Measurements from ENCODE around the gene TMEM135.
"Not testable (repeated sequence)": the region's sequence is repeated elsewhere in the genome, so short reads cannot be mapped to it uniquely, and the experiment has no call there.

The TMEM135 gene

DNA sequence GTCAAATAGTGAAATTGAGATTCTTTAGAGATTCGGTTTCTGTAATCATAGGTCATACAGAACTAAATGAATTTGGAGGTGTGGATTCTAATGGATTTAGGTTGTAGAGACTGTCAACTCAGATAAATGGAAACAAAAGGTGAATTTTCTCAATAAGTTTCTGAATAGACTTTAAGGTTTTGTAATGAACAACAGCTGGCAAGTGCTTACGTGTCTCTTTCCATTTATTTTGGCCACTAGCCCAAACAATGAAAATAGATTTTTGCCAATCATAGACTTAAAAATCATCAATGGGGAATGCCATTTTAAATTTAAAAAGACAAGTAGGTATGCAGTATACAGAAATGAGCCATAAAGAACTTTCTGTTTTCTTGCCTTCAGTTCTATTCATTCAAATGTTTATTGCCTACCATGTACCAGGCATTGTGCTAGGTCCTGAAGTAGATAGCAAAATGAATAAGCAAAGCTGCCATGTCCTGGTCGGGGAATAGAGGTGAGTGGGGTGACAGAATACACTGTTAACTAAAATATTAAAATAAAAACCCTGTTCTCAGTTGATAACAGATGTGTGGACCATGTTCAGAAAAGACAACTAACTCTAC, 16.9 kb upstream of the TMEM135 start:
- DNase-seq: no peak

DNA sequence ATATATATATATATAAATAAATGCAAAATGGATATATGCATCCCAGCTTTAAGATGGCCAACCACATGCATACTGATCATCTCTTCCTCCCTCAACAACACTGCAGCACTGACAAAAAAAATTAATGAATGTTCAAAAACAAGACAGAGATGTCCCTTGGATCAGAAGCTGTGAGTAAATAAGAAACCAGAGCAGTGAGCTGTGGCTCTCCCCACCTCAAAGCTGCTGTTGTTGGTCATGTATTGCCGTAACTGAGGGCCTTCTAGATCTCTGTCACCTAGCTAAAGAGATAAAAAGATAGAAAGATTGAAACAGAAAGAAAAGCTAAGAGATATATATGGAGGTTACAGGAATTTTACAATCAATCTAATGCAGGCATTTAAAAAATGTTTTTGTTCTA, 15.5 kb upstream of the TMEM135 start:
- no peak for DNase-seq

DNA sequence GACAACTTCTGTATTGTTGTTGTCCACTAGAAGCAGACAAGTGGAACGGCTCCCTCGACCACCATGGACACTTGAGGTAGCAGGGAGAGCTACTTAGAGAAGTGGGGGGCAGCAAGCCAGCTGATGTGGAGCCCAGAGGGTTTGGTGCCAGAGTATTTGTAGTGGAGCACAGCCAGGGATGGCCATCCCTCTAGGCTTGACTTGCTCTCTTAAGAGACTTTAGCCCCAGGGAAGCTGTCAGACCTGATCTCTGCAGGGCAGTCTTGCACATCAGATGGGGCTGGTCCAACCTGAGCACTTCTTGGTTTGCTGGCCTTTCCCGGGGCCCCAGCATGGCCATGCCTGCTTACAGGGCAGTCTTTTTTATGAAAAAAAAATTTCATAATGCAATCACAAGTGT, 15.0 kb upstream of the TMEM135 start:
- no peak for DNase-seq

DNA sequence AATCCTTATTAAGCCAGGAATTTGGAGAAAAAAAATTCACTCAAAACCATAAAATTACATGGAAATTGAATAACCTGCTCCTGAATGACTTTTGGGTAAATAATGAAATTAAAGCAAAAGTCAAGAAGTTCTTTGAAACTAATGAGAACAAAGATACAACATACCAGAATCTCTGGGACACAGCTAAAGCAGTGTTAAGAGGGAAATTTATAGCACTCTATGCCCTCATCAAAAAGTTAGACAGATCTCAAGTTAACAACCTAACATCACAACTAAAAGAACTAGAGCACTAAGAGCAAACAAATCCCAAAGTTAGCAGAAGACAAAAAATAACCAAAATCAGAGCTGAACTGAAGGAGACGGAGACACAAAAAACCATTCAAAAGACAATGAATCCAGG, 11.3 kb upstream of the TMEM135 start:
- DNase-seq: not testable (repeated sequence)

DNA sequence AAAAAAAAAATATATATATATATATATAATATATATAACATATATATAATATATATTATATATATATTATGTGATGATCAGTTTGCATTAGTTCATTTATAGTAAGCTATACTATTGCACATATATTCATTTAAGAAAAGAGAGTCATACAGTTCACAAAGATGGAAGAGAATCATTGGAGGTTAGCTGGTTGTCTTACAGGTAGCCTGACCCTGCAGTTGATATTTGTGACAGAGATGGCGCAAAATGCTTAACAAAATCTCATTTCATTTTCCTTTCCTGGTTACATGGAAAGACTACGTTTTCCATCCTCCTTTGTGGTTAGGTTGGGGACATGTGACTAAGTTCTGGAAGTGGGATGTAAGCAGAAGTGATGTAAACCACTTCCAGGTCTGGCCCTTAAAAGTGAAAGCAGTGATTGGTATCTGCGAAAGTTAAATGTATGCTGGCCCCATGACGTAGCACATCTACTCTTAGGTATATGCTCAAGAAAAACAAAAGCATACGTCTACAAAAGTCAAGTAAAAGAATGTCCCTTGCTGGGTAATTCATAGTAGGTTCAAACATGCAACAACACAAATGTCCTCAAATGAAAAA, 7.2 kb upstream of the TMEM135 start:
- no peak for DNase-seq

DNA sequence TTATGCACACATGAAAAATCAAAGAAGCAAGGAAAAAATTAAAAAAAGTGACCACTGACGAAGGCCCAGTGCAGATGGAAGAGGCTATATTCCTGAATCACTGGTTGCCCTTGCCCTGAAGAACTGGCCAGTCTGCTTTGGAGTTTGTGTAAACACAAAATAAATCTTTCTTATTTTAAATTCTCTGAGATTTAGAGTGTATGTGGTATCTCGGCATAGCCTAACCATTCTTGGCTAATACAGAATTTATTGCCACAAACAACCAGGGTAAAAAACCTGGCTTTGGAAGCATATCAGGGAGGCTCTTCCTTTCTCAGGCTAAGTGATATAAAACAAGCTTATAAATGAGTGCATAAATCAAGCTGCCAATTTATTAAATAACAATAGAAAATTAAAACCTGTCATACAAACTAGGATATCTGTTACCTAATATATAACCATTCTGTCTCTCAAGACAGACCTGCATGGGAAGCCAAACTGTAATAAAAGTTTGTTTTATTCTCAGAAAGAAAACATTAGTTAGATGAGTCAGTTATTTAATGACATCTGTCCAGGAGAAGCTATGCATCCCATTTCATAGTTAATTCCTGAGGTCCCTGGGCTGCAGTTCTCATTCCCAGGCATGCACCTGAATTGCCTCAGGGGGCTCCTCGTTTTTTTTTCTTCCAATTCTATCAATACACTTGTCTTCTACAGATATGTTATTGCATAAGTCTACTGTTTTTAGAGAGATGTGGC, 6.1 kb upstream of the TMEM135 start:
- DNase-seq: no peak

DNA sequence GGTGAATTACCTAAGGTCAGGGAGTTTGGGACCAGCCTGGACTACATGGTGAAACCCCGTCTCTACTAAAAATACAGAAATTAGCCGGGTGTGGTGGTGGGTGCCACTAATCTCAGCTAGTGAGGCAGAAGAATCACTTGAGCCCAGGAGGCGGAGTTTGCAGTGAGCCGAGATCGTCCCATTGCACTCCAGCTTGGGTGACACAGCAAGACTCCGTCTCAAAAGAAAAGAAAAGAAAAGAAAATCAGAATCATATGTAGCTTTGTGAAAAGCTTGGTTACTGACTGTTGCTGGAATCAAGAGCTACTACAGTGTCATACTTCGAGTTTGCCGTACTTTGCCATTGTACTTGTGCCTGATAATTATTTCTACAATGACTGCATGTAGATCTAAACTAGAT, 4.2 kb upstream of the TMEM135 start:
- no peak for DNase-seq

DNA sequence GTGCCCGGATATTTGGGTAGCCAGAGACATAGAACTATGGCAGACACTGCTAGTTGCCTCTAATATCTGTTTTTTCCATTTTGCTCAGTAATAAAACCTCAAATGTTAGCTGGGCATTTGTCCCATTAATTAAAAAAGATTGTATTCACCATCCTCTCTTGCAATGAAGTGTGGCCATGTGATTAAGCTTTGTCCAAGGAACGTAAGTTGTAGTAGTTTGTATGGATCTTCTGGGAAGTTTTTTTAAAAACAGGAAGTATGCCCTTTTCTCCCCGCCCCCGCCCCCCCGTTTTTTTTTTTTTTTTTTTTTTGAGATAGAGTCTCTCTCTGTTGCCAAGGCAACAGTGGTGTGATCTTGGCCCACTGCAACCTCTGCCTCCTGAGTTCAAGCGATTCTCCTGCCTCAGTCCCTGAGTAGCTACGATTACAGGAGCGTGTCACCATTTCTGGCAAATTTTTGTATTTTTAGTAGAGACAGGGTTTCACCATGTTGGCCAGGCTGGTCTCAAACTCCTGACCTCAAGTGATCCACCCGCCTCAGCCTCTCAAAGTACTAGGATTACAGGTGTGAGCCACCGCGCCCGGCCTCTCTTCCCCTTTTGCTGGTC, 1.7 kb upstream of the TMEM135 start:
- no peak for DNase-seq

DNA sequence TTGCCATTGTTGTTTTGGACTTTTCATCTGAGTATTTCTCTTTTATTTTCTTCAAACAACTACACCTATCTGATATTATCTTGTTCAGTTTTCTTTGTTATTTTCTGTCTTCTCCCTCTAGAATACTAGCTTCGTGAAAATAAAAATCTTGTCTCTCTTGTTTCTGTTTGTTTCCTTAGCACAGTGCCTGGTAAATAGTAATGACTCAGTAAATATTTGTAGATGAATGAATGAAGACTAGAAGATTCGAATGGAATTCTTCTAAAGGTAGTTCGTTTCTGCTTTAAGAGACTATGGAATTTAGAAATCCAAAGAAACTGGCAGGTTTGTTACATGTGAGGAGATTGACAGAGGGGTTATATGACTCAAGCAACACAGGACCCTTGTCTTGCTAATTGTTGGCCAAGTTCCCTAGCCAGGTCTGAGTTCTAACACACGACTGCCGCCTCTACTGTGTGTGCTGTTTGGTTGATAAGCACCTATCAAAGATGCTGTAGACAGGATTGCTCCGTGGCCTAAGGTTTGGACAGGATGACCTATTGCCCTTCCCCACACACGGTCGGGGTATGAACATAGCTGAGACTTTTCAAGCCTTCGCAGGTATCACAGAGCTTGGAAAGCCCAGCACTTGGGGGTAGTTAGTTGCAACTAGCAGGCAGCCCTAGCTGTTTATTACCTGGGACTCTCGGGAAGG, 831 bp upstream of the TMEM135 start:
- DNase-seq: no peak

DNA sequence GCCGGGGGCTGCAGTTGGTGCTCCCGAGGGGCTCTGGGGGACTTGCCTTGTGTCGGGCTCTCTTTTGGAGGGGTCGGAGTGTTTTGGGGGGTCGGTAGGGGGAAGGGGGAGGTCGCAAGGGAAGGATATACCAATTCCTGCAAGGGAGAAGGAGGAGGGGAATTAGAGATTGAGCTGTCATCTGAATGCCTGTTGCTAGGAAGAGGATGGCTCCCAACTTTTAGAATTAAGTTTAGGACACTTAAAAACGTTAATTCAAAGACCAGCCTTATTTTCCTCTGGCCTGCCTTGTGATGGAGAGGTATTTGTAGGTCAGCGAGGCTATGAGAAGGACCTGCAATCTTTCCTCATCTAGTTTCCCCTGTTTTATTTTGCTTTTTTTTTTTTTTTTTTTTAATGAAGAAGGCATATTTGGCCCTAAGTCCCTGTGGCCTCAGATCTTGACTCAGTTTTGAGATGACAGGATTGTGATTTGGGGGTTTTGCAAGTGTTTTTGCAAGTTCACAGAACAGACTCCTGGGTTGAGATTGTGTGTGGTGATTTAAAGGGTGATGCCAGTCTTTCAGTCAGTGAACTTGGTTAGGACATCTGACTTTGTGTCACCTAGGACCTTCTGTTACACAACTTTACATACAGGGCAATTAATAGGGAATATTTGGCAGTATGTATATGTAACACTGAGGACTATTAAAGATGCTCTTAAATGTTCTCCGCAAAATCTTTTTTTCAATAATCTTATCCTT, 672 bp downstream of the TMEM135 start:
- no peak for DNase-seq

DNA sequence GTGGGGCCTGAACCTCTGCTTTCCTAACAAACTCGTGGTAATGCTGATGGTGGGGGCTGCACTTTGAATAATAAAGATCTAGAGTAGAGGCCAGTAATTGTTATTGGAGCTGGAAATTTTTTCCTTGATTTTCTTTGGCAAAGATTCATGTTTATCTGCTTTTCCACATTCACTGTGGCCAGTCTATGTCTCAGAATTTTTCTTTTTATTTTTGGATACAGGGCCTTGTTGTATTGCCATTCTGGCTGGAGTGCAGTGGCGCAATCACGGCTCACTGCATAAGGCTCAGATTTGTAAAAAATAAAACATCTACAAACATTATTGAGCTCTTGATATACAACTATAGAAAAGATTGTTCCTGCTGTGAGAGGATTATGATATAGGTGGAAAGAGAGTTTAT, 1.6 kb downstream of the TMEM135 start:
- DNase-seq: no peak

DNA sequence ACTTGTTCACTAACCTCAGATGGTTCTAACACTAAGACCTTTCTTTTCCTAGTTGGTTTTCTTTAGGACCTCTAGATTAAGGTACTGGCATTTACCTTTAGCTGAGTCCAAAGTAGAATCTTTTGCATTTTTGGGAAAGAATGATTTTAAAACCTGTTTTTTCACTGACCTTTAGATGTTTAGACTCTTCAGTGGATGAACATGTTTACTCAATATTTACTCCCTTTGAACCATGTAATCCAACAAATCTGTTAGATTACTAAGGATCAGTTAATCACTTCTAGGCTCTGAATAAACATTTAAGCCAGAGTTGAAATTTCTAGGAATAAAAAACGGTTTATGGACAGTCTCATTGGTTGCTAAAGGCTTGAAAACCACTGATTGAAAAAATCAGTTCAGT, 6.2 kb downstream of the TMEM135 start:
- DNase-seq: no peak

DNA sequence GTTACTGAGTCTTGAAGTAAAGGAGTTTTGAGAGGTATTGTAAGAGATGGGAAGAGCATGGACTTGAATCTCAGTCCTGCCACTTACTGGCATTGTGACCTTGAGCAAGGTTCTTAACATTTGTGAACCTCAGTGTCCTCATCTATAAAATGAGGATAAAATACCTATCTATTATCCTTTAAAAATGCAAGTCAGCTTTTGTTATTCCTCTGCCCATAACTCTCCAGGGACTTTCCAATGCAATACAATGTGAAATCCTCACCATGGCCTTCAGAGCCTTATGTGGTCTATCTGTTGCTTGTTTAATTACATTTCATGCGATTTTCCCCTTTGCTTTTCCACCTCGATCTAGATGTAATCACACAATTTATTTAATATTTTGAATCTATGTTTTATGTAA, 9.1 kb downstream of the TMEM135 start:
- no peak for DNase-seq

DNA sequence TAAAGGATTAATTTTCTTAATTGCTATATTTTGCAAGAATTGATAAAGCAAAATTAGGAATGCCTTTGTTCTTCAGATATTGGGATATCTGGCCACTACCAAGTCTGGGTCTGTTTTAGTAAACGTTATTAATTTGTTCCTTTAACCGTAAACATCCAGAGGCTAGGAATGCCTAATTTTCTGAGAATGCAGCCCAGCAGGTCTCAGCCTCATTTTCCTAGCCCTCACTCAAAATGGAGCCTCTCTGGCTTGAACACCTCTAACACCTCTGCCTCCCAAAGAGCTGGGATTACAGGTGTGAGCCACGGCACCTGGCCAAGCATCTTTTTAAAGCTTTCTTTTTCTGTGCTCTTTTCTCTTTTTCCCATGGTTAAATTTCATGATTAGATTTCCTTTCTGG, 18.4 kb downstream of the TMEM135 start:
- no peak for DNase-seq

DNA sequence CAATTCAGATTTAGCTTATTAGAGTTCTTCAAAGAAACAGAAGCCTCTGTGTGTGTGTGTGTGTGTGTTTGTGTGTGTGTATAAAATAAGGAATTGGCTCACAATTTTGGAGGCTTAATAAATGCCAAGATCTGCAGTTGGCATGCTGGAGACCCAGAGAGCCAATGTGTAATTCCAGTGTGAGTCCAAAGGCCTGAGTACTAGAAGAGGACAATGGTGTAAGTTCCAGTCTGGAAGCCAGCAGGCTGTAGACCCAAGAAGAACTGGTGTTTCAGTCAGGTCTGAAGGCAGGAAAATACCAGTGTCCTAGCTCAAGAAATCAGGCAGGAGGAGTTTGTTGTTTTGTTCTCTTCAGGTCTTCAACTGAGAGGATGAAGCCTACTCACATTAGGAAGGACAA, 20.0 kb downstream of the TMEM135 start:
- no peak for DNase-seq

DNA sequence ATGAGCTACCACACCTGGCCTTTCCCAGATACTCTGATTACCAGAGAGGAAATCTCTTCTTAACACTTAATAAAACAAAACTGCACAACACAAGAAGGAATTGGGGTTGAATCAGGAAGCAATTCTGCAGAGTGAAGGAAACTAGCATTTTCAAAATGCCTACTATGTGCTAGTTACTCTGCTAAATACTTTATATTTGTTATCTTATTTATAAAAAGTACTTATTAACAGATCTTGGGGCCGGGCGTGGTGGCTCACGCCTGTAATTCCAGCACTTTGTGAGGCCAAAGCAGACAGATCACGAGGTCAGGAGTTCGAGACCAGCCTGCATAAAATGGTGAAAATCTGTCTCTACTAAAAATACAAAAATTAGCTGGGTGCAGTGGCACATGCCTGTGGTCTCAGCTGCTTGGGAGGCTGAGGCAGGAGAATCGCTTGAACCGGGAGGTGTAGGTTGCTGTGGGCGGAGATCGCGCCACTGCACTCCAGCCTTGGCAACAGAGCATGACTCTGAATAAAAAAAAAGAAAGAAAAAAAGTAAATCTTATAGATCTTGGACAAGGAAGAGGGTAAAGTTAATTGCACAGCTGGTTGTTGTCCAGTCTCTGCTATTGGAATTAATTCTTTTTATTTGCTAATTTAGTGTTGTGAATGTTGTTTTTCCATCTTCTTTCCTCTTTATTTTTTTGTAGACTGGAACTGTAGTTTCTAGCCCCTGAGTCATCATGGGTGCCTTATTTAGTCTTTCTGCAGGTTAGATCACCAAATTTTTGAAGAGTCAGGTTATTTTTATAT, 22.1 kb downstream of the TMEM135 start:
- no peak for DNase-seq

DNA sequence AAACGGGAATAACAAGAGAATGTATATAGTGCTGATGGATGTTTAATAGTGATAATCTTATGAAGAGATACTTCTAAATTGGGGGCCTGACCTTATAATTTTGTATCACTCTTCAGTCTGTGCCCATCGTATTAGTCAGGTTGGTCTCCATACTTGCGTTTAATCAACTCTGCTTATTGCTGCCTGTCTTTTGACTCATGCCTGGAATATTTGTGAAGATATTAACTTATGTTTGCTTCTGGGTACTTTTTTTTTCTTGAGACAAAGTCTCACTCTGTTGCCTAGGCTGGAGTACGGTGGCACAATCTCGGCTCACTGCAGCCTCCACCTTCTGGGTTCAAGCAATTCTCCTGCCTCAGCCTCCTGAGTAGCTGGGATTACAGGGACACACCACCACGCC, 24.0 kb downstream of the TMEM135 start:
- DNase-seq: no peak

DNA sequence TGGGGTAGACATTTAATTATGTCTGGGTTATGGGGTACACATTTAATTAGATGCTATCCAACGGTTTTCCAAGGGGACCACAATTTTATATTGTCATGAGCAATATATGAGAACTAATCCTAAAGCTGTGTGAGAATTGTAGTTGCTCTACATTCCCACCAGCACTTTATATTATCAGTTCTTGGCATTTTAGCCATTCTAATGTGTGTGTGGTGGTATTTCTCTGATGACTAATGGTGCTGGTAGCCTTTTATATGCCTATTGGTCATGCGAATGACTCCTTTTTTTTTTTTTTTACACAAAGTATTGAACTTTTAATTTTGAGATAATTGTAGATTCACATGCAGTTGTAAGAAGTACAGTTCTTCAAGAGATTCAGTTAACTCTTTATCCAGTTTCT, 26.2 kb downstream of the TMEM135 start:
- DNase-seq: no peak

DNA sequence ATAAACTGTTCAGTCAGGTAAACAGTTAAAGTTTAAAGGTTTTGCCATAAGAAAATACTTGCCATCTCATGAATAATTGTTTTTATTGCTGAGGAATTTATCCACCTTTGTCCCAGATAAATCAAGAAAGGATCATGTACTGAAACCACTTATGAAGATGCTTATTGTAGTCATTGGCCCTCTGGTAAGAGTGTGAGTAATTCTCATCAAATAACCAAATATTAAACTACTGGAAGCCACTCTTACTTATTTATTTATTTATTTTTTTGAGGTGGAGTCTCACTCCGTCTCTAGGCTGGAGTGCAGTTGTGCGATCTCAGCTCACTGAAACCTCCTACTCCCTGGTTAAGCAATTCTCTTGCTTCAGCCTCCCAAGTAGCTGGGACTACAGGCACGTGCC, 35.1 kb downstream of the TMEM135 start:
- DNase-seq: no peak

DNA sequence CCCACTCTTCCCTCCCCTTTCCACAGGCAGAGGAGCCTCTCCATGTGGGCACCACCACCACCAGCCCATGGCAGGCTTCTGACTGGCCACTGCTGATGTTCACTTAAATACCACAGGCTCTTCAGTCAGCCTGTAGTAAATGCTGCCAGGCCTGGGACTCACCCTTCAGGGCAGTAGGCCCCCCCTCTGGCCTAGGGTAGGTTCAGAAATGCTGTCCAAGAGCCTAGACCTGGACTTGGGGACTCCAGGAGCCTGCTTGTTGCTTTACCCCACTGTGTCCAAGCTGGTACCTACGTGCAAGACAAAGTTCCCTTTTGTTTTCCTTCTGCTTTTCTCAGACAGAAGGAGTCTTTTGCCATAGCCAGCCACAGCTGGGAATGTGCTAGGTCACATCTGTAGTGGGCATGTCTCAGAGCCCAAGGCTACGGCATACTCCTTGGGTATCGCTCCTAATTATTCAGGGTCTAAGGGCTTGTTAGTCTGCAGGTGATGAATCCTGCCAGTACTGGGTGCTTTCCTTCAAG, 38.6 kb downstream of the TMEM135 start:
- DNase-seq: no peak

DNA sequence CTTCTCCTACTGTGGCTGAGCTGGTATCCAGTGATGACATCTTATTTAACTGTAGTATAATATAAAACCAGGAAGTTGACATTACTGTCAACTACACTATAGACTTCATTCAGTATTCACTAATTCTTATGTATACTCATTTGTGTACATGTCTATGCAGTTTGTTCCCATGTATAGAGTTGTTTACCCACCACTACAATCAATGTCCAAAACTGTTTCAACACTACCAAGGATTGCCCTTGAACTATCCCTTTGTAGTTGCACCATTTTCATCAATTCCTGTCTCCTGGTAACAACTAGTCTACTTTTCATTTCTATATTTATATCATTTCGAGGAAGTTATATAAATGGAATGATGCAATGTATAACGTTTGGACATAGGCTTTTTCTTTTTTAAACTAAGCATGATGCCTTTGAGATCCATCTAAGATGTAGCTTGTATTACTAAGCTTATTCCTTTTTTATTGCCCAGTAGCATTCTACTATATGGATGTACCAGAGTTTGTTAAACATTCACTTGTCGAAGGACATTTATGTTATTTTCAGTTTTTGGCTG, 39.2 kb downstream of the TMEM135 start:
- DNase-seq: no peak

Measured in activated CD4-positive, alpha-beta T cell treated with anti-CD3 and anti-CD28 coated beads, Interleukin-2, amount 50 U/mL, for 1 hour (primary cell).